HTR-8/SVneo (cell line): ENCODE data around the gene HRH2.

Experiments
- DNase-seq: peaks from one replicate; pipeline ENCODE4 v3.0.0; 2011; ENCODE audit warnings: low spot score, mixed read lengths; ENCODE audit not compliant: insufficient read length
- FAIRE-seq: peaks from 2 replicates; lab custom pipeline; 2011; peaks lifted over from hg19 to GRCh38; lab: Jason Lieb, UNC

The HRH2 gene

GRCh38 chr5:175731756-175732465 is 74.0 kb downstream of the HRH2 start:
- FAIRE-seq = no peak

GRCh38 chr5:175733017-175733416 is 75.1 kb downstream of the HRH2 start:
- DNase-seq = no peak
- FAIRE-seq = no peak

More at GRCh38 chr5:175731756-175732465, 74.0 kb downstream of the HRH2 start:
- no peak for DNase-seq

GRCh38 chr5:175734016-175734415 is 76.1 kb downstream of the HRH2 start:
- DNase-seq (no peak), FAIRE-seq (no peak)

GRCh38 chr5:175734501-175734900 is 76.6 kb downstream of the HRH2 start:
- no peak for FAIRE-seq
- no peak for DNase-seq

GRCh38 chr5:175735701-175736100 is 77.8 kb downstream of the HRH2 start:
- FAIRE-seq (no peak), DNase-seq (no peak)

- FAIRE-seq = no peak
- DNase-seq = no peak
Measured at GRCh38 chr5:175736652-175737051, 78.8 kb downstream of the HRH2 start.

GRCh38 chr5:175737481-175737880 is 79.6 kb downstream of the HRH2 start:
- FAIRE-seq (no peak), DNase-seq (no peak)

GRCh38 chr5:175738126-175738525 is 80.3 kb downstream of the HRH2 start:
- DNase-seq = no peak
- FAIRE-seq = no peak

- FAIRE-seq (no peak), DNase-seq (no peak)
Measured at GRCh38 chr5:175738602-175739133, 80.8 kb downstream of the HRH2 start.

- DNase-seq (no peak), FAIRE-seq (no peak)
Measured at GRCh38 chr5:175740014-175740413, 82.1 kb downstream of the HRH2 start.

- FAIRE-seq (no peak), DNase-seq (no peak)
Measured at GRCh38 chr5:175741556-175741955, 83.7 kb downstream of the HRH2 start.

- DNase-seq (no peak), FAIRE-seq (no peak)
Measured at GRCh38 chr5:175742290-175742994, 84.6 kb downstream of the HRH2 start.

- peak; percentile 32 for DNase-seq
- FAIRE-seq = no peak
Measured at GRCh38 chr5:175743676-175744210, 85.9 kb downstream of the HRH2 start.

- DNase-seq = no peak
Measured at GRCh38 chr5:175745210-175745609, 87.3 kb downstream of the HRH2 start.

GRCh38 chr5:175746851-175747250 is 89.0 kb downstream of the HRH2 start:
- DNase-seq = no peak
- no peak for FAIRE-seq

More at GRCh38 chr5:175745210-175745609, 87.3 kb downstream of the HRH2 start:
- FAIRE-seq = no peak

GRCh38 chr5:175747539-175748060 is 89.7 kb downstream of the HRH2 start:
- FAIRE-seq (no peak), DNase-seq (no peak)

GRCh38 chr5:175748650-175749049 is 90.8 kb downstream of the HRH2 start:
- FAIRE-seq (no peak), DNase-seq (no peak)

- FAIRE-seq = no peak
- DNase-seq = no peak
Measured at GRCh38 chr5:175749591-175749990, 91.7 kb downstream of the HRH2 start.

- DNase-seq (no peak), FAIRE-seq (no peak)
Measured at GRCh38 chr5:175750511-175750931, 92.7 kb downstream of the HRH2 start.

GRCh38 chr5:175751369-175751768 is 93.5 kb downstream of the HRH2 start:
- DNase-seq (no peak), FAIRE-seq (no peak)
